Fibroblast of skin of back (primary cell): Measurements from ENCODE around the gene ETV1.
A peak's percentile ranks its signal among the peaks of the same experiment; 100 is the strongest.
"Not testable (repeated sequence)": the region's sequence is repeated elsewhere in the genome, so short reads cannot be mapped to it uniquely, and the experiment has no call there.

Experiments
- DNase-seq: peaks from one replicate; pipeline ENCODE4 v3.0.0-alpha.2; 2013

The ETV1 gene

DNA sequence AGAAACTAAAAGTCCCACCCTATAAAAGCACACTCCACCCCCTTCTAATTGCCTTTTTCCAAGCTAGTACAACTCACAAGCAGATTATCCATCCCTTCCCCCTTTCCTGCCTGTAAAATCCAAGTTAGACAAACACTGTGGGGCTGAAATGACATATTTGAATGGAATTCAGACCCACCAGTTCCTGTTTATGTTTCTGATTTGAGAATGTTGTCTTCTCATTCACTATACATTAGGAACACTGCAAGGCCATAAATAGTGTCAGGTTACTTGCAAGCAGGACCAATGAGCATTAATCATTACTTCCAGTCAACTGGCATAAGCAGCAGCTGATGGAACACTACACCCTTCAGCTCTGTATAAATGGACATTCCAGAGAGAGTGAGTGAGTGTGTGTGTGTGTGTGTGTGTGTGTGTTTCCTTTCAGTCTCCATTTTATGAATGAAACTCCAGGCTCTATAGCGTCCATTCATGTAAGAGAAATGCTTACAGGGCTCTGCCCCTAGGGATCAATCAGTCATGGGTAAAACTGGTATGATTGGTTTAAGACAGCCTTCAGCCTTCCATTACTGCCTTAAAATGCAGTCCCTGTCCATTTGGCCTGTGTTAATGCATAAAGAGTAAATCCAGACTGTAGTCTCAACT lies 69.3 kb downstream of the ETV1 start:
- DNase-seq: peak; percentile 100

DNA sequence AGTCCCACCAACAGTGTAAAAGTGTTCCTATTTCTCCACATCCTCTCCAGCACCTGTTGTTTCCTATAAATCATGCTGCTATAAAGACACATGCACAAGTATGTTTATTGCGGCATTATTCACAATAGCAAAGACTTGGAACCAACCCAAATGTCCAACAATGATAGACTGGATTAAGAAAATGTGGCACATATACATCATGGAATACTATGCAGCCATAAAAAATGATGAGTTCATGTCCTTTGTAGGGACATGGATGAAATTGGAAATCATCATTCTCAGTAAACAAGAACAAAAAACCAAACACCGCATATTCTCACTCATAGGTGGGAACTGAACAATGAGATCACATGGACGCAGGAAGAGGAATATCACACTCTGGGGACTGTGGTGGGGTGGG lies 71.1 kb downstream of the ETV1 start:
- not testable (repeated sequence) for DNase-seq

DNA sequence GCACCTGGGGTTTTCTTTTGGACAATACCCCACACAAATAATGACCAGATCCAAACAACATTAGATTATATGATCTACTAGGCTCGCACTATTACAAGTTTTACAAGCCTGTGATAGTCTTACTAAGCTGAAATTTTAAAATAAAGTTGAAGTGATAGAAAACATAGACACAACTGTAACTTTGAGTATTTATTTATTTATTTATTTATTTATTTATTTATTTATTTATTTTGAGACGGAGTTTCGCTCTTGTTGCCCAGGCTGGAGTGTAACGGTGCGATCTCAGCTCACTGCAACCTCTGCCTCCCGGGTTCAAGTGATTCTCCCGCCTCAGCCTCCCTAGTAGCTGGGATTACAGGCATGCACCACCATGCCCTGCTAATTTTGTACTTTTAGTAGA lies 72.4 kb downstream of the ETV1 start:
- DNase-seq: not testable (repeated sequence)

DNA sequence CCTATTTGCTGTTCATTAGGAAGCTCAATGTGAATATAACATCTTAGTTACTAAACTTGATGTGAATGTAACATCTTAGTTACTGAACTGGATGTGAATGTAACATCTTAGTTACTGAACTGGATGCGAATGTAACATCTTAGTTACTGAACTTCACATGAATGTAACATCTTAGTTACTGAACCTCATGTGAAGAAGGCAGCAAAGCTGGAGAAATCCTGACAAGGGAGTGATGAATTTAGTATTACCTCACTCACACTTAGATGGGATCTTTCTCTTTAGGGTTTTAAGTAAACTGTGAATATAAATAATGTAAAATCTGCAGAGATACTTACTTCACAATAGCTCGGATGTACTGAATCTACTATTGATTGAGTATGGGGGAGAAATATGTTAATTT lies 73.6 kb downstream of the ETV1 start:
- no peak for DNase-seq

DNA sequence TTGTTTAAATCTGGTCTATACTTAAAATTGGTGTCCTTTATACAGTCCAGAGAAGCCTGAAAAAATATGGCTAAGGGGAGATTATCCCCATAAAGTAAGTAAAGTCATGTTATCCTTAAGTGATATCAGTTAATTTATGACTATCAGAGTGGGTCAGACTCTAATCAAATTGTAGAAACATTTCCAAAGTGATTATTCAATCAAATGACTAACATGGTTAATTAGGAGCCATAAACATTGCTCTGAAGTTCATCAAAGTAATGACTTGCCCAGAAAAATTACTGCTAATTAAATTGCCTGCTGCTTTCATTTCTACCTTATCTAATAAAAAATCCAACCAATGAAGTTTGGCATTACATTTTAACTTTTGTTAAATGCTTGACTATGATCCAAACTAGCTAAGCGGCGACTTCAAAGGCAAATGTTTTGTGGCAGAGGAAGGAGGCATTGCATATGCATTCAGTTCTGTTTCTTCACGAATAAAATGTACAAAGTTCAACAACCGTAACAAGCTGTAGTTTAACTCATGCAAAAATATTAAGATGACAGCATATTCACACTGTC lies 76.7 kb downstream of the ETV1 start:
- no peak for DNase-seq

DNA sequence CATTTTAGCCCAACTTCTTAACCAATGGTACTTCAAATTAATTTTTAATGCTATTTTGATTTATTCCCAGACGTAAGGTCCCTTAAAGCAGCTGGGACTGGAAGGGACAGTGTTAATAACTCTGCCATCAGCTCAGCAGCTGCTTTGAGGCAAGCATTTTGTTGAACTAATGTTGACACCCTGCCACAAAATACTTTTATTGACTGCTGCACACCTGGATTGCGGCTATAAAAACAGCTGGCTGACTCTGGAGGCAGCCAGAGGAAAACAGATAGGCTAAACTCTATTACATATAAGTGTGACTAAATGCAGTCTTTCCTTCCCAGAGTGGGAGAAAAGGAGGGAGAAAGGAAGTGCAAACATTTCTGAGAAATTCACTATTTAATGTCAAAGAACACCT lies 77.6 kb downstream of the ETV1 start:
- DNase-seq: no peak

DNA sequence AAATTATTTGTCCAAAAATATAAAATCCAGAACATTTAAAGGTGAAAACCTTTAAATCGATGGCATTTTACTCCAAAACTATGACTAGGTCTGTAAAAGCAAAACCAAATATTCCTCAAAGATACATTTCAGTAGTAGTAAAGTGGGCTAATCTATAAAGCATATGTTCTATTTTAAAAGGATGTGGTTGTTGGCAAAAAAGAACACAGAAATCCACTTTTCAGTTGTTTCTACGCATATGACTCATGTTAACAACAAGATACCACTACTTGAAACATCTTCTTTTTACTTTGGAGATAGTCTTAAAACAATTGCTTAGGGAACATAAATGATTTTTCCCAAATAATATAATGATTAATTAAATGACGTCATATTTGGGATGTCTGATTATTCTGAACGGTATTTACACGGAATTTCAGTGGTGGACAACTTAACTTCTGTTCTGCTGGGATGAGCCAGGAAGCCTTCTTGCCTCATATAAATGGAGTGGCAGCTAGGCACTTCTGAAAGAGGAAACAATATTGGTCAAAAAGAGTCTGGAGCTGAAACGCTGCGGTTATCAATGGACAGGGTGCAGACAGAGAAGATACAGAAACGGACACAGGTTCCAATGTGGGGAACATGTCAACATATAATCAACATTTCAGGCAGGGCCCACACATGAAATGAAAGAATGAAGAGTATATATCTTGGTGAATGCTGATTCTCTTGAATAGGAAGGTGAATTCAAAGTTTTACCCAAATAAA lies 78.5 kb downstream of the ETV1 start:
- no peak for DNase-seq

DNA sequence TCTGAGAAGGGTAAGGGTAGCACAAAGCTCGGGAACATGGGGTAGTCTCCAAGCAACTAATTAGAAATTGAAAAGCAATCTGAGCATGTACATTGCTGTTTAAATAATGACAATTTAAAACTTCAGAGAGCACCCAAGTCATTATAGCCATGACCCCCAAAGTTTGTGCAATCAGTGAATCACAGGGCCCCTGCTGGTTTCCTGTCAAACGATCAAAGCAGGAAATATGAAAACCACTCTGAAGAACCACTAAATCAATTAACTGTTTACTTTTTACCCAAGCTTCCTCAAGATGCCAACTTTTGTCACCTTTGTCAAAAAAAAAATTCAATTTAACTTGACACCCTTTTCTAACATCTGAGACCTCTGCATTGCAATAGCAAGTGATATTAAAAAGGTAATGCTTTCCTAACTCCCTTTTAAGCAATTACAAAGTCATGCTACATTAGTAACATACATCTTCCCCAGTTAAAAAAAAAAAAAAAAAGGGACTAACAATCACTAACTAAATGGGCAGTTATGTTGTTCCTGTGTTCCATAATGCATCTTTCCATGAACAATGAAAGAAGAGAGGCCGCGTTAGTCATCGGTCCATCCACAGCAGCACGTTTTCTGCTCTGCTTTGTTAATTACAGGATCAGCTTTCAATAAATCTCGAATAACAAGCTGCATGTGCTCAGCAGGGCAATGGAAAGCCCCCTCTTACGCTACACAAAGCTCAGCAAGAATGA lies 80.6 kb downstream of the ETV1 start:
- DNase-seq: no peak

DNA sequence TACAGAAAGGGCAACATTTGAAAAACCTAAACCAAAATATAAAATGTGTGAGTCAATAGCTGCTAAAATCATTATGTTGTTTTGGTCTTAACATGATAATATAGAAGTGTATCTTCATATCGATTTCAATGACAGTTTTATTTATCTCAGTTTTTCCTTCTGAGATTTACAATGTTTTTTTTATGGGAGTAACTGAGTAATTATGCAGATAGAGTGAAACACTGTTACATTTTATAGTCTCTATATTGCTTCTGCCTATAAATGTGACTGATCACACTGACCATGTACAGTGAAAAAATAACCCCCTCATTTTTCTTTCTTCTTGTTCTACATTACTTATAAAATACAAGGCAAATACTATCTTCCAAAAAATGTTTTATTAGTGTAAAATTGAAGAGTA lies 81.6 kb downstream of the ETV1 start:
- no peak for DNase-seq

DNA sequence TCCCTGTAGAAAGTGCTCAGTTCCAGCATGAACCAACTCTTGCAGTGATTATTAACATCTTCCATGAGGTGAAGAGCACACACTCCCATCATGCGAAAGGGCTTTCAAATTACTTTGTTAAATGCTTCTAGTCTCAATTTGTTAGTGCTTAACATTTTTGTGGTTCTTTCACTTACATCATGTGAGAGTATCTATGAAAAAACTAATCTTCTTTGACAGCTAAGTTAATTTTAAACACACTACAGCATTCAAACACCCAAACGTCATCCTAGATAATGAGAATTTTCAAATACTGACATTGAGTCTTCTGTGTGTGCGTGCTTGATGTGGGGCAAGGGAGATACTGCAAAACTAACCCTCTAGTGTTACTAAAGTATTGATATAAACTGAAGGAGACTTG lies 84.8 kb downstream of the ETV1 start:
- DNase-seq: peak; percentile 55

DNA sequence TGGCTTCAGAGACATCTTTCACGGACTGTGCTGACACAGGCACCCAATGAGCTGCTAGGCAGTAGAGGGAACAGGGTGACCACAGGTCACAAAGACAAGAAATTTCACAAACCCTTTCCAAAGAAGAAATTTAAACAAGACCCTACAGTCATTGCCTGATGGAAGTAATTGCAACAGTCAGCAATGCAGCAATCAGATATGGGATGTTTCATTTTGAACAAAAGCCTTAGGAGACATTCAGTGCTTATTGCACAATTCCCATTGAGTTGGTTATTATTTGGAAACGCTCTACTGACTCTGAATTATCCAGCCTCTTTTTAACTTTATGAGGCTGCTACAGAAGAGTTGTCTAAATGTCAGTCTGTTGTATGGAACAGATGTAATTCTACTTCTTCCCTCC lies 85.5 kb downstream of the ETV1 start:
- no peak for DNase-seq

DNA sequence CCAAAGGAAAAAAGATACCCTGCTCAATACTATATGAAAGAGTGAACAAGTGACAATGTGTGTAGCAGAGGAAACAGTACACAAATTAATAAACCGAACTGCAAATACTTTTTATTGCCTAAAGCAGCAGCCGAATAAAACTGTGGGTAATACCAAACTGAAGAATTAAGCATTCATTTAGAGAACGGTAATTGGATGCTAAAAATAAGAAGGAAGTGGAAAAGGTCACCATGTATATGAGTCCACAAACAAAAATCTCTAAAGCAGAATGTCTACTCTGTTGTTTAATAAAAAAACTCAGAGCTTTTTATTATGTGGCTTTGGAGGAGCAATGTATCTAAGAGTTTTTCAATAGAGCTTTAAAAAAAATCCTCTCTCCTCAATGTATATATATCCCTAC lies 87.9 kb downstream of the ETV1 start:
- no peak for DNase-seq

DNA sequence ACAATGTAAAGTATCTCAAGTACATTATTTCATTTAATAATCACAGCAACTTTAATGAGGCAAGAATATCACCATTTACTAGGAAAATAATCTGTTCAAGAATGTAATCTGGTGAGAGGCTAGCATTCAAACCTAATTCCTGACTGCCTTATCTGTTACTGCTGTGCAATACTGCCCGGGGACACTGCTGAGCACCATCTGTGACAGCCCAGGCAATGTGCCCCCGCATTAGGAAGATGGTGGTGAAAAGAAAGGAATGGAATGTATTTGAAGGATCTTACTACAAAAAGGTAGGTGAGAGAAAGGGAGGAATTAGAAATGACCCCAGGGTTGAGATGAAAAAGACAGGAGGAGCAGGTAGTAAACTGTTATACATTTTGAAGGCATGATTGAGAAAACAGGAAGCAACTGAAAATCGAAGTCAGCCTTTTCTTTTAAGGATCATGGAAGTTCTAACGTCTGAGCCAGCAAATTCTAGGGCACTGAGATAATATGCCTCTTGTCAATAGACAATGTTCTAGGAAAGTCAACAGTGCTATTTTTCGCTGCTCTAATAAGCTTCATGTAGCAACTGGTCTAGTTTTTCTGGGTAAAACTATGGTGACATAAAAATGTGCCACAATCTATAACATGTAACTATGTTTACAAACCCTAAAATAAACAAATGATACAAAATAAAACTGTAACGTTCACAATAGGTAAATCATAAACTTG lies 90.4 kb downstream of the ETV1 start:
- no peak for DNase-seq

DNA sequence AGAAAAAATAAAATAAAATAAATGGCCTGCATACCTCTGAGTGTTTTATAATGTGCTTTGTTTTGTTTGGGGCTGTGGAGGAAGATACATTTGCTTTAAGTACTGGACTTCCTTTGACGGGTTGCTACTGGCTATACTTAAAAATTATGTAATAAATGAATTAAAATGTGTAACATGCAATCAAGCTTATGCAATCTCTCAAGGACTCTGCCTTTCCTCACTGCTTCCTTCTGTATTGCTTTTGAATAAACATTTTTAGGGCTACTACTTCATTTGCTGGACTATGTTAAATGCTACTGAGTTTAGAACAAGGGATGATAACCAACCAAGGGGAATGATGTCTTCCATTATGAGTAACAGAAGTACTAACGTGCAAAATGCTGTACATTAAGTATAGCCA lies 91.6 kb downstream of the ETV1 start:
- DNase-seq: no peak

DNA sequence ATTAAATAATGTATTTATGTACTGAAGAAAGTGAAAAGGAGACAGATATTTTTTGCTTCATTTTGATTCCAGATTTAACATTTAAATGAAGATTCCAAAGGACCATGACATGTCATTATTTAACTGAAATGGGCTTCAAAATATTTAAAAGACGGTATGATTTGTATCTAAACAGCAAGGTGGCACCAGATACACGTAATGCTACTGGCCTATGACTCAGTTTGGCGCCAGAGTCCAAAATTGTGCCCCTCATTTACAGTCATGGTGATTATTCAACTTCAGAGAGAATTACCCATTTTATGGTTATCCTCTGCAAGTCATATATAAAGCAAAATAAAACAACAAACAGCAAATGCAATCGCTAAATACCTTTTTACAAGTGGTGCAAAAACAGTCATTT lies 94.5 kb downstream of the ETV1 start:
- DNase-seq: no peak

DNA sequence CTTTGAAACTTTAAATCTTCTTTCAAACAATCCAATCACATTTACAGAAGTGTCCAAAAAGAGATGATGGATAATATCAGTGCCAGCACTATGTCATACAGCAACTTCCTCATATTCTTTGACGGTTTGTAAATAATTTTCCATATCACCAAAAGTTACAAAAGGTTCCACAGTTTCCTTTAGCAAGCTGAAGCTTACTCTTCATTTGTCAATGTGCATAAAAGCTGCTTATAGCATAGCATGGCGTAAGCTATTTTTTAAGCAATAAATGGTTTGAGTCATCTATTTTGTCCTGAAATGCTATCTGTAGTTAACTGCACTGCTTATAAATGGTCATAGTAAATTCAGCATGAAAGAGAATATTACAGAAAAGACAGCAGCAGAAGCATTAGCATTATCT lies 95.1 kb downstream of the ETV1 start:
- no peak for DNase-seq

DNA sequence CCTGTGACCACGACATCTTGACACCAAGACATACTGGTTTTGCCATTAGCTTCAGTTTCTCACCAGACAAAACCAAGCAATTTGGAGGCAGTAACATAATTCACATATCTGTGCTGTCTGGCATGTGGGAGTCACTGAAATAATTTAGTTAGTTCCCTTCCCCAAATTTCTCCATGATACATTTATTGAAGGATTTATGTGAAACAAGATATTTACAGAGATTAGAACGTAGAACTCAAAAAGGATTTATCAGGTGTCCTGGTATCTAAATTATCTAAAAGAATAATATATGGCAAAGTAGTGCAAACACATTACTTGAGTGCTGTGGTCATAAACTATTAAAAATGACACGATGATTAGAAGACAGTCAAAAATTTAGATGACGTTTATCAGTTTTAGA lies 98.7 kb downstream of the ETV1 start:
- DNase-seq: no peak

DNA sequence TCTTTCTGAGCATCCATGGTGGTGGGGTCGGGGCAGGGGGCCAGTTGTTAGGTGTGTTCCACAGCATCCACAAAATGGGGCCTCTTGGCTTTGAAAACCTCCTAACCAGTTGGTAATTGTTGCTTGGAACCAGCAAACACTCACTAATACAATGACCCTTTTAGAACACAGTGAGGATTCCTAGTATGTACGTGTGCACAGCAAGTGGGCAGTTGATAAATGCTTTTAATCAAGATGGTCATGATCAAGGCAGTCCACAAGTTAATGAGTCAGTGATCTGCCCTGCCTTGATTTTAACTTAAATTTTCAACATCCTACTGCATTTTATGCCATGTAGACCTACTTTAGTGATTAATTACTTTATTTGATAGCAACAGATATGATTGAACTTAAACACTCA lies 103.1 kb downstream of the ETV1 start:
- DNase-seq: no peak

DNA sequence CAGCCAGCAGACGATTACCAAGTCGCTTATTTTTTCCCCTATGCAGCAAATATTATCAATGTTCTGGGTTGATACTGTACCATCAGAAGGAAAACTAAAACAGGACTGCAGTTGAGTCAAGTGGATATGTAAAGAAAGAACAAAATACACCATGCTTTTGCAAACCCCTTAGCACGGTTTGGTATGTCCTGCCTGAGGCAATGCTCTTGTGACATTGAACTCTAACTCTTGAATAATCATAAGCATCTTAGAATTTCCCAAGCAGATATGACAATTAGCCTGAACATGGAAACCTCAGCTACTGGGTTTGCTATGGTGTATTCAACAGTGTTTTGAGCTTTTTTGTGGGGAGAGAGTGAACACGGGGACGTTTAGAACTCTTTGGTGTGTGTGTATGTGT lies 107.4 kb downstream of the ETV1 start:
- DNase-seq: no peak

DNA sequence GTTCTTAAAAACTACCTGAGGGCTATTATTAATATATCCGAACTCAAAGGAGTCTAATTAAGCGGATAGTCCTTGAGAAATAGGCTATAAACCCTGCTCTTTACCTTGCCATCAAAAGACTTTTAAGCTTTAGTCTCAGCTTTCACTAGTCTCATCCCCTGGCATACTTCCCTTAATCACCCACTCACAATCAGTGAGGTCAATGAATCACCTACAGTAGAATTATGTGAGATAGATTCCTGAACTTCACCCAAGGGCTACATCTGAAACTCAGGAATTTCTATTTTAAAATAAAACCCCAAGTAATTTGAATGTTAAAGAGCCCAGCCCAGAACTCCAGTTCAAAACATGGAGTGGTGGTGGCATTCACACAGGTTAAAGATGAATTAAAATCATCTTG lies 108.7 kb downstream of the ETV1 start:
- peak; percentile 41 for DNase-seq

DNA sequence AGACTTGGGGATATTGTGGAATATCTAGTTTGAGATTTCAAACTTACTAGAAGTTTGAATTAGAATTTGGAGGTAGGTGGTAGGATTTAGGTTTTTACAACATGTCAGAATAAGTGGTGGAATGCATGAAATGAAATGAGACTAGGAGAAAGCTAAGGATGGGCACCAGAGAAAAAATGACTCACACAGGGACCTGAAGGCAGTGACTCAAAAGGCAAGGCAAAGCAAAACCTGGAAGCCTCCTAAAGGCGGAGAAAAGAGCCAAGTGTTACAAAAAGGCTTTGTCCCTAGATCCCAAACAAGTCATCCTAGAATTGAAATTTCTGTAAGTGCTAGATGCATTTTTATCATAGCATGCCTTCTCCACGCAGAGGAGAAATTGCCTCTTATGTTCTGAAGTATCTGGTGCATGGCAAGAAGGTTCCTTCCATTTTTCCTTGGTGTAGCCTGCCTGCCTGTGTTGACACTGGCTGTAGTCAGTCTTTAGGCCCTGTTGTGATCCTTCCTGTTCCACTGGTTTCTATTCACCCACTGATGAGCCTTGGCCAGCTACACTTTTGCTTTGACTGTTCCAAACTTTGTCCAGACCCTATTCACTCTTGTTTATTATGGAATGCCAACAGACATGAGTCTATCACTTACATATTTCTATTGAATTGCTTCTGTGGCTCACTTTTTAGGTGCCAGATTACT lies 109.3 kb downstream of the ETV1 start:
- DNase-seq: peak; percentile 45

DNA sequence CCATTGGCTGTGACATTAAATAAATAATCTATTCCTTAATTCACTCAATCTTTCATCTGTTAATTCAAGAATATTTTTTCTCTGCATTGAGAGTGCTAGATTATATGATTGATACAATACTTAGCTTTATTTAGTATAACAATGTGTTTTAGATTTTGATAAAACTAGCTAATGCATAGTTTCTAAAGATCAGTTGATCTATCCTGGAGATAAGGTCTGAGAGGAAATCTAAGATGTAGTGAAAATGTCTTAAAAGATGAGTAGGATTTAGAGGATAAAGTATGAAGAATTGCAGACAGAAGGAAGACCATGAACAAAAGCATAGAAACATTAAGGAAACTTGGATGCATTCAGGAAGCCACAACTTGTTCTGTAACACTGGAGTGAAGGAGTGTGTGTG lies 110.3 kb downstream of the ETV1 start:
- no peak for DNase-seq
